Activated effector memory CD4-positive, alpha-beta T cell treated with Interleukin-2 at 50 U/mL for 16 hours (primary cell): ENCODE results near the gene DRC7.
"Not testable (repeated sequence)": the region's sequence is repeated elsewhere in the genome, so short reads cannot be mapped to it uniquely, and the experiment has no call there.

ENCODE experiments used
- DNase-seq: peaks from one replicate; pipeline ENCODE4 v3.0.0-alpha.2; 2020

DRC7 gene

GRCh38 chr16:57722210-57722499 is 27.5 kb downstream of the DRC7 start:
- DNase-seq: no peak

GRCh38 chr16:57722651-57723050 is 28.0 kb downstream of the DRC7 start:
- no peak for DNase-seq

GRCh38 chr16:57723170-57723569 is 28.6 kb downstream of the DRC7 start:
- no peak for DNase-seq

- DNase-seq: no peak
Observed at GRCh38 chr16:57724531-57724930, 29.9 kb downstream of the DRC7 start.

GRCh38 chr16:57725151-57725550 is 30.5 kb downstream of the DRC7 start:
- no peak for DNase-seq

GRCh38 chr16:57725554-57725953 is 30.9 kb downstream of the DRC7 start:
- DNase-seq: no peak

GRCh38 chr16:57725976-57726375 is 31.4 kb downstream of the DRC7 start:
- DNase-seq: no peak

GRCh38 chr16:57726433-57726947 is 31.9 kb downstream of the DRC7 start:
- no peak for DNase-seq

- no peak for DNase-seq
Observed at GRCh38 chr16:57727610-57728009, 33.0 kb downstream of the DRC7 start.

GRCh38 chr16:57728336-57729181 is 34.0 kb downstream of the DRC7 start:
- DNase-seq: no peak

GRCh38 chr16:57729182-57729484 is 34.5 kb downstream of the DRC7 start:
- DNase-seq: no peak

GRCh38 chr16:57729852-57730251 is 35.2 kb downstream of the DRC7 start:
- DNase-seq: not testable (repeated sequence)

GRCh38 chr16:57730771-57731730 is 36.4 kb downstream of the DRC7 start:
- no peak for DNase-seq

GRCh38 chr16:57732037-57732436 is 37.4 kb downstream of the DRC7 start:
- no peak for DNase-seq

GRCh38 chr16:57732714-57733113 is 38.1 kb downstream of the DRC7 start:
- DNase-seq: no peak

- DNase-seq: no peak
Observed at GRCh38 chr16:57734308-57734924, 39.8 kb downstream of the DRC7 start.

- DNase-seq: peak; percentile 97
Observed at GRCh38 chr16:57734925-57735754, 40.5 kb downstream of the DRC7 start.

- DNase-seq: no peak
Observed at GRCh38 chr16:57735755-57736418, 41.3 kb downstream of the DRC7 start, which contains the start of gene KATNB1. Gene KATNB1 (plus strand): TSS chr16:57735770. CDS start chr16:57737244, 1,474 bp downstream.

- peak; percentile 27 for DNase-seq
Observed at GRCh38 chr16:57736419-57737351, 42.1 kb downstream of the DRC7 start.

- no peak for DNase-seq
Observed at GRCh38 chr16:57738844-57739243, 44.2 kb downstream of the DRC7 start.
